ENCODE data around the gene ZNF559. TPM values are rescaled to one million over a fixed set of nuclear protein-coding genes. Genes with fewer than 3 reads are reported as not detected.

The ZNF559 gene
- total and polyA plus RNA-seq, 2 experiments from 2014 or later, result 18.9 to 19.3 TPM

DNA sequence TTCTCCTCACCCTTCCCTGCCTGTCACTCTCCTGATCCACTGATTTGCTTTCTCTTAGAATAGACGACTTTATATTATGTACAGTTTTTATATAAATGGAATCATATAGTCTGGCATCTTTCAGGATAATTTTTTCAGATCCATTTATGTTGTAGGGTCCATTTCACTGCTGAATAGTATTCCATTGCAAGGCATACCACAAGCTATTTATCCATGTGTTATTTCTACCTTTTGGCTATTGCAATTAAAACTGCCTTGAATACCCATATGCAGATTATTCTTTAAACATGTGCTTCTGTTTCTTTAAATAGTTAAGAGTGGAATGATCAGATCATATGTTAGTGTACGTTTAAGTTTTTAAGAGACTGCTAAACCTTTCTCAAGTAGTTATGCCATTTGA is 21.0 kb downstream of the ZNF559 start (continued):
- TF ChIP-seq, protein P1, sequence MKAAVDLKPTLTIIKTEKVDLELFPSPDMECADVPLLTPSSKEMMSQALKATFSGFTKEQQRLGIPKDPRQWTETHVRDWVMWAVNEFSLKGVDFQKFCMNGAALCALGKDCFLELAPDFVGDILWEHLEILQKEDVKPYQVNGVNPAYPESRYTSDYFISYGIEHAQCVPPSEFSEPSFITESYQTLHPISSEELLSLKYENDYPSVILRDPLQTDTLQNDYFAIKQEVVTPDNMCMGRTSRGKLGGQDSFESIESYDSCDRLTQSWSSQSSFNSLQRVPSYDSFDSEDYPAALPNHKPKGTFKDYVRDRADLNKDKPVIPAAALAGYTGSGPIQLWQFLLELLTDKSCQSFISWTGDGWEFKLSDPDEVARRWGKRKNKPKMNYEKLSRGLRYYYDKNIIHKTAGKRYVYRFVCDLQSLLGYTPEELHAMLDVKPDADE (IDR thresholded peaks at IDR 0.05), result no peak
- no peak for TF ChIP-seq EZH2phosphoT487 (IDR thresholded peaks at IDR 0.05; ENCODE audit: unreplicated experiment)
- TF ChIP-seq STAT1 (IDR thresholded peaks at IDR 0.05; ENCODE audit: unreplicated experiment), result no peak
- no peak for TF ChIP-seq JUNB (IDR thresholded peaks at IDR 0.05; ENCODE audit: unreplicated experiment)
- TF ChIP-seq, protein P2, sequence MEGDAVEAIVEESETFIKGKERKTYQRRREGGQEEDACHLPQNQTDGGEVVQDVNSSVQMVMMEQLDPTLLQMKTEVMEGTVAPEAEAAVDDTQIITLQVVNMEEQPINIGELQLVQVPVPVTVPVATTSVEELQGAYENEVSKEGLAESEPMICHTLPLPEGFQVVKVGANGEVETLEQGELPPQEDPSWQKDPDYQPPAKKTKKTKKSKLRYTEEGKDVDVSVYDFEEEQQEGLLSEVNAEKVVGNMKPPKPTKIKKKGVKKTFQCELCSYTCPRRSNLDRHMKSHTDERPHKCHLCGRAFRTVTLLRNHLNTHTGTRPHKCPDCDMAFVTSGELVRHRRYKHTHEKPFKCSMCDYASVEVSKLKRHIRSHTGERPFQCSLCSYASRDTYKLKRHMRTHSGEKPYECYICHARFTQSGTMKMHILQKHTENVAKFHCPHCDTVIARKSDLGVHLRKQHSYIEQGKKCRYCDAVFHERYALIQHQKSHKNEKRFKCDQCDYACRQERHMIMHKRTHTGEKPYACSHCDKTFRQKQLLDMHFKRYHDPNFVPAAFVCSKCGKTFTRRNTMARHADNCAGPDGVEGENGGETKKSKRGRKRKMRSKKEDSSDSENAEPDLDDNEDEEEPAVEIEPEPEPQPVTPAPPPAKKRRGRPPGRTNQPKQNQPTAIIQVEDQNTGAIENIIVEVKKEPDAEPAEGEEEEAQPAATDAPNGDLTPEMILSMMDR (conservative IDR thresholded peaks at IDR 0.05; ENCODE audit: low read depth in 2 of 2), result no peak
- no peak for TF ChIP-seq NANOG (IDR thresholded peaks at IDR 0.05; ENCODE audit: borderline replicate concordance)

DNA sequence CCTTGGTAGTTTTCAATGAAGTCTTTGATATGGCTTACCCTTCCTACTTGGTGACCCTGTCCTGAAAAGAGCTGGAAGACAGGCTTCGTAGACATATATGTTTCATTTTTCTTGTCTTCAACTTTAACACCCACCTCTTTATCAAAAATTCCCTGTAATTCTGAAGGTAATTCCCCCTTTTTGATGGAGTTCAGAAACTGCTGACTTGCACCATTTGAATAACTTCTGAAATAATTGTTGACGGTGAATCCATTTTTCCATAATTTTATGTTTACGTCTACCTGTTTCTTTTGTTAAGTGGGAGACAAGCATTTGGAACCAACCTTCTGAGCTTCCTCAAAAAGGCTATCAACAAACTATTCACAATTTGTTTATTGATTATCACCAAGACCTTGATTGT is 24.3 kb downstream of the ZNF559 start:
- no peaks in the 10 kb centered on the region for H3F3A ChIP-seq (replicated peaks; ENCODE audit: low read depth)
- ATAC-seq, result no peak
- H3K27me3 ChIP-seq (ENCODE audit: insufficient read depth), result no peaks in the 10 kb centered on the region
- no peaks in the 10 kb centered on the region for H3K79me2 ChIP-seq (replicated peaks; ENCODE audit: insufficient read depth)
- peaks cover 79% of the 10 kb centered on the region for H3K36me3 Mint-ChIP-seq (ENCODE audit: low read depth)
- no peaks in the 10 kb centered on the region for H4K20me1 ChIP-seq (replicated peaks; ENCODE audit: insufficient read depth)
- H3K4me3 ChIP-seq, result no peak overlapping the region
- no peak overlapping the region for H3K27ac Mint-ChIP-seq
- H3K4me2 ChIP-seq, result no peak overlapping the region
- TF ChIP-seq STAT1 (IDR thresholded peaks at IDR 0.05; ENCODE audit: unreplicated experiment) (no peak), ZNF114 (CRISPR knock-in tag; IDR thresholded peaks at IDR 0.05) (no peak), CREB1 (CRISPR knock-in tag; IDR thresholded peaks at IDR 0.05; ENCODE audit: low read depth) (no peak), EZH2 (IDR thresholded peaks at IDR 0.05; ENCODE audit: low read depth, unreplicated experiment) (no peak), EZH2phosphoT487 (IDR thresholded peaks at IDR 0.05; ENCODE audit: unreplicated experiment) (no peak), ZNF331 (CRISPR knock-in tag; IDR thresholded peaks at IDR 0.05; ENCODE audit: low read depth) (no peak), JUNB (IDR thresholded peaks at IDR 0.05; ENCODE audit: unreplicated experiment) (no peak), POLR2AphosphoS5 (IDR thresholded peaks at IDR 0.05; ENCODE audit: low read depth) (no peak)
- TF ChIP-seq, protein P1 (IDR thresholded peaks at IDR 0.05), result no peak
- TF ChIP-seq, protein P2 (conservative IDR thresholded peaks at IDR 0.05; ENCODE audit: low read depth in 2 of 2), result no peak
- TF ChIP-seq, protein P3, sequence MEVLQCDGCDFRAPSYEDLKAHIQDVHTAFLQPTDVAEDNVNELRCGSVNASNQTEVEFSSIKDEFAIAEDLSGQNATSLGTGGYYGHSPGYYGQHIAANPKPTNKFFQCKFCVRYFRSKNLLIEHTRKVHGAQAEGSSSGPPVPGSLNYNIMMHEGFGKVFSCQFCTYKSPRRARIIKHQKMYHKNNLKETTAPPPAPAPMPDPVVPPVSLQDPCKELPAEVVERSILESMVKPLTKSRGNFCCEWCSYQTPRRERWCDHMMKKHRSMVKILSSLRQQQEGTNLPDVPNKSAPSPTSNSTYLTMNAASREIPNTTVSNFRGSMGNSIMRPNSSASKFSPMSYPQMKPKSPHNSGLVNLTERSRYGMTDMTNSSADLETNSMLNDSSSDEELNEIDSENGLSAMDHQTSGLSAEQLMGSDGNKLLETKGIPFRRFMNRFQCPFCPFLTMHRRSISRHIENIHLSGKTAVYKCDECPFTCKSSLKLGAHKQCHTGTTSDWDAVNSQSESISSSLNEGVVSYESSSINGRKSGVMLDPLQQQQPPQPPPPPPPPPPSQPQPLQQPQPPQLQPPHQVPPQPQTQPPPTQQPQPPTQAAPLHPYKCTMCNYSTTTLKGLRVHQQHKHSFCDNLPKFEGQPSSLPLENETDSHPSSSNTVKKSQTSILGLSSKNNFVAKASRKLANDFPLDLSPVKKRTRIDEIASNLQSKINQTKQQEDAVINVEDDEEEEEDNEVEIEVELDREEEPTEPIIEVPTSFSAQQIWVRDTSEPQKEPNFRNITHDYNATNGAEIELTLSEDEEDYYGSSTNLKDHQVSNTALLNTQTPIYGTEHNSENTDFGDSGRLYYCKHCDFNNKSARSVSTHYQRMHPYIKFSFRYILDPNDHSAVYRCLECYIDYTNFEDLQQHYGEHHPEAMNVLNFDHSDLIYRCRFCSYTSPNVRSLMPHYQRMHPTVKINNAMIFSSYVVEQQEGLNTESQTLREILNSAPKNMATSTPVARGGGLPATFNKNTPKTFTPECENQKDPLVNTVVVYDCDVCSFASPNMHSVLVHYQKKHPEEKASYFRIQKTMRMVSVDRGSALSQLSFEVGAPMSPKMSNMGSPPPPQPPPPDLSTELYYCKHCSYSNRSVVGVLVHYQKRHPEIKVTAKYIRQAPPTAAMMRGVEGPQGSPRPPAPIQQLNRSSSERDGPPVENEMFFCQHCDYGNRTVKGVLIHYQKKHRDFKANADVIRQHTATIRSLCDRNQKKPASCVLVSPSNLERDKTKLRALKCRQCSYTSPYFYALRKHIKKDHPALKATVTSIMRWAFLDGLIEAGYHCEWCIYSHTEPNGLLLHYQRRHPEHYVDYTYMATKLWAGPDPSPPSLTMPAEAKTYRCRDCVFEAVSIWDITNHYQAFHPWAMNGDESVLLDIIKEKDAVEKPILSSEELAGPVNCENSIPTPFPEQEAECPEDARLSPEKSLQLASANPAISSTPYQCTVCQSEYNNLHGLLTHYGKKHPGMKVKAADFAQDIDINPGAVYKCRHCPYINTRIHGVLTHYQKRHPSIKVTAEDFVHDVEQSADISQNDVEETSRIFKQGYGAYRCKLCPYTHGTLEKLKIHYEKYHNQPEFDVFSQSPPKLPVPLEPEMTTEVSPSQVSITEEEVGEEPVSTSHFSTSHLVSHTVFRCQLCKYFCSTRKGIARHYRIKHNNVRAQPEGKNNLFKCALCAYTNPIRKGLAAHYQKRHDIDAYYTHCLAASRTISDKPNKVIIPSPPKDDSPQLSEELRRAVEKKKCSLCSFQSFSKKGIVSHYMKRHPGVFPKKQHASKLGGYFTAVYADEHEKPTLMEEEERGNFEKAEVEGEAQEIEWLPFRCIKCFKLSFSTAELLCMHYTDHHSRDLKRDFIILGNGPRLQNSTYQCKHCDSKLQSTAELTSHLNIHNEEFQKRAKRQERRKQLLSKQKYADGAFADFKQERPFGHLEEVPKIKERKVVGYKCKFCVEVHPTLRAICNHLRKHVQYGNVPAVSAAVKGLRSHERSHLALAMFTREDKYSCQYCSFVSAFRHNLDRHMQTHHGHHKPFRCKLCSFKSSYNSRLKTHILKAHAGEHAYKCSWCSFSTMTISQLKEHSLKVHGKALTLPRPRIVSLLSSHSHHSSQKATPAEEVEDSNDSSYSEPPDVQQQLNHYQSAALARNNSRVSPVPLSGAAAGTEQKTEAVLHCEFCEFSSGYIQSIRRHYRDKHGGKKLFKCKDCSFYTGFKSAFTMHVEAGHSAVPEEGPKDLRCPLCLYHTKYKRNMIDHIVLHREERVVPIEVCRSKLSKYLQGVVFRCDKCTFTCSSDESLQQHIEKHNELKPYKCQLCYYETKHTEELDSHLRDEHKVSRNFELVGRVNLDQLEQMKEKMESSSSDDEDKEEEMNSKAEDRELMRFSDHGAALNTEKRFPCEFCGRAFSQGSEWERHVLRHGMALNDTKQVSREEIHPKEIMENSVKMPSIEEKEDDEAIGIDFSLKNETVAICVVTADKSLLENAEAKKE (CRISPR knock-in tag; IDR thresholded peaks at IDR 0.05), result no peak
- no peaks in the 10 kb centered on the region for H3K4me1 ChIP-seq (ENCODE audit: insufficient read depth)
- no peaks in the 10 kb centered on the region for H3K9me2 ChIP-seq (ENCODE audit: insufficient read depth)
- H3K9me3 Mint-ChIP-seq, result peaks cover 92% of the 10 kb centered on the region
- H3K27ac ChIP-seq (ENCODE audit: low read depth), result no peak overlapping the region
- no peaks in the 10 kb centered on the region for H3K4me1 Mint-ChIP-seq
- DNase-seq (ENCODE audit: low spot score), result no peak
- peaks cover 33% of the 10 kb centered on the region for H3K36me3 ChIP-seq (ENCODE audit: insufficient read depth)
- no peak overlapping the region for H3K4me3 Mint-ChIP-seq
- no peak overlapping the region for H2AFZ ChIP-seq
- H3K27me3 Mint-ChIP-seq (ENCODE audit: insufficient read depth, low read depth, poor library complexity), result no peaks in the 10 kb centered on the region
